Heart right ventricle (tissue), 16 donors: ENCODE data around the gene MKS1. TPM values are rescaled to one million over a fixed set of nuclear protein-coding genes. Genes with fewer than 3 reads are reported as not detected.

Experiments used
- ATAC-seq, 8 donors: fragments of 200-7000 bp; cut with Tn5 transposase; one replicate each; pipeline ENCODE4 v1.9.1; 2020; ENCODE audit warnings: mild to moderate bottlenecking in 8 of 8, moderate library complexity in 8 of 8, moderate number of reproducible peaks in 1 of 8
- DNase-seq, 2 donors: peaks; one replicate each; pipeline ENCODE4 v3.0.0-alpha.2; 2020
- H3K27ac ChIP-seq, 10 donors: fragments of 200-600 bp; sonication (generic) in 2 of 10; one replicate each; pipeline versions ENCODE4 v1.5.0 to v1.8.0; 2020 to 2022; ENCODE audit warnings: mild to moderate bottlenecking in 3 of 10
- H3K27me3 ChIP-seq, 7 donors: fragments of 200-600 bp; one replicate each; pipeline ENCODE4 v1.8.0; 2021 to 2022; ENCODE audit warnings: mild to moderate bottlenecking in 2 of 7
- H3K36me3 ChIP-seq, 9 donors: fragments of 200-600 bp; sonication (generic) in 1 of 9; one replicate each; pipeline versions ENCODE4 v1.5.0 to v1.8.0; 2020 to 2022; ENCODE audit warnings: mild to moderate bottlenecking in 2 of 9
- H3K4me1 ChIP-seq, 9 donors: fragments of 200-600 bp; sonication (generic) in 1 of 9; one replicate each; pipeline versions ENCODE4 v1.5.0 to v1.8.0; 2020 to 2022; ENCODE audit warnings: mild to moderate bottlenecking in 4 of 9
- H3K4me3 ChIP-seq, 10 donors: fragments of 200-600 bp; sonication (generic) in 2 of 10; one replicate each; pipeline versions ENCODE4 v1.5.0 to v1.8.0; 2020 to 2022; ENCODE audit warnings: mild to moderate bottlenecking in 7 of 10, moderate library complexity in 2 of 10
- H3K9me3 ChIP-seq, 11 donors: fragments of 200-600 bp in 10 of 11; sonication (generic) in 2 of 11; one replicate each; pipeline versions ENCODE4 v1.5.0 to v1.8.0; 2013 to 2022; ENCODE audit warnings: mild to moderate bottlenecking in 2 of 11, control low read depth in 1 of 11, moderate library complexity in 1 of 11
- WGBS, 2 donors: extraction: QIAGEN DNeasy Blood & Tissue Kit; methylation state at CpG; one replicate each; pipeline ENCODE4 v1.1.7; 2013; ENCODE audit warnings: inconsistent platforms in 1 of 2; 5-methylcytosine and 5-hydroxymethylcytosine counted together
- intact Hi-C, 10 donors: fragments of 100-400 bp; cut with DNase I; formaldehyde crosslinking; loops; one replicate each; pipeline versions ENCODE4 v1.11.1 to v1.14.2; 2022
- polyA plus RNA-seq, 2 donors: library from polyadenylated mRNA; stranded (reverse); fragments of 200-250 nt; gene quantifications; one replicate each; pipeline ENCODE4 v1.2.3, GENCODE V29; 2013
- total RNA-seq, 10 donors: library from RNA; stranded (reverse); fragmentation: NEBNext Ultra II Directional in 3 of 10; extraction: Animal tissue kit (Norgen Biotek cat#: 25700) in 3 of 10; gene quantifications; one replicate each; pipeline versions ENCODE4 v1.2.1 to v1.2.4, GENCODE V29; 2021 to 2023
- TF ChIP-seq, protein P1 (sequence below), 9 donors: fragments of 200-600 bp; sonication (generic) in 2 of 9; IDR thresholded peaks; one replicate each; pipeline versions ENCODE4 v1.5.0 to v1.8.0; 2021 to 2022; ENCODE audit warnings: antibody characterized with exemption in 9 of 9, mild to moderate bottlenecking in 5 of 9, moderate library complexity in 1 of 9
- donor health status: Arrhythmogenic right ventricular cardiomyopathy.
- donor health status: ischemic (EF 13 %, LVEDD 7.1; RV severe dilation, severe dysfunction).
- donor health status: healthy with polysubstance abuse.
- donor health status: DM: no; HTN: yes; CAD: no.
- donor health status: DM: no; HTN: no; CAD: no.
- donor health status: ischemic (EF 25% LVEDD 6.9; RV normal size, moderate dysfunction).
- donor health status: ischemic (EF 25% LVEDD 5.7; RV mildly dilated, moderate dysfunction).
- donor health status: healthy.
- donor health status: DM: yes; HTN: yes; CAD: no.
- donor health status: Ischemic cardiomyopathy.
- donor health status: ischemic (EF 35%, LVEDD 5.7; RV mildly dilated, moderate dysfunction).
- donor health status: nonischemic (EF 11% LVEDD 7.7; RV severe dilation, severe dysfunction).
- donor health status: DM: yes; HTN: yes; CAD: no.
- donor health status: PGD.
- donor health status: ischemic (EF 29% LVEDD 5.4; RV normal size, mild dysfunction).
- donor health status: nonischemic (EF 23%, LVEDD 6.1; RV moderate dilation, normal function).

The MKS1 gene
- total and polyA plus RNA-seq, 12 donors, result 5.3 to 12.9 (median 9.2) TPM

DNA sequence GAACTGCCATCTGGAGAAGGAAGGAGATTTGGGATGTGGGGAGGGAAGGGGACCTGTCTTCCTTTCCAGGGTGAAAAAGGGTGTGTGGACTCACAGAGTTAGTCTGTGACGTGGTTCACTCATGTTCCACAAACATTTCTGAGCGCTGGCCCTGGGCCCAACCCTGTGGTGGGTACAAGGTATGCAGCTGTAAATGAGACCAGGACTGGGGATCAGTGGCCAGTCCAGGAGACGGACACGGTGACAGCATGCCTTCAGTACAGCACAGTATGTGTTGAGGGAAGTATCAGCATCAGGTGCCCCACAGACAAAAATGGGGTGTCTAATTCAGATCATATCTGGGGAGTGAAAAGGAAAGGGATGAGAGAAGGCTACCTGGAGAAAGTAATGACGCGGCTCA, 32.0 kb downstream of the MKS1 start:
- no peaks in the 10 kb centered on the region for H3K36me3 ChIP-seq
- DNase-seq (no peak), ATAC-seq (no peak)
- WGBS, 2 donors, result 91 to 92% methylated on average over 6 of the region's 6 CpGs
- intact Hi-C loops, result no loop called here
- H3K4me1 ChIP-seq, result peaks cover 0 to 12% (median 7%) of the 10 kb centered on the region in 9 donors
- H3K27ac ChIP-seq, result no peak overlapping the region
- H3K4me3 ChIP-seq, result no peak overlapping the region
- TF ChIP-seq, protein P1, sequence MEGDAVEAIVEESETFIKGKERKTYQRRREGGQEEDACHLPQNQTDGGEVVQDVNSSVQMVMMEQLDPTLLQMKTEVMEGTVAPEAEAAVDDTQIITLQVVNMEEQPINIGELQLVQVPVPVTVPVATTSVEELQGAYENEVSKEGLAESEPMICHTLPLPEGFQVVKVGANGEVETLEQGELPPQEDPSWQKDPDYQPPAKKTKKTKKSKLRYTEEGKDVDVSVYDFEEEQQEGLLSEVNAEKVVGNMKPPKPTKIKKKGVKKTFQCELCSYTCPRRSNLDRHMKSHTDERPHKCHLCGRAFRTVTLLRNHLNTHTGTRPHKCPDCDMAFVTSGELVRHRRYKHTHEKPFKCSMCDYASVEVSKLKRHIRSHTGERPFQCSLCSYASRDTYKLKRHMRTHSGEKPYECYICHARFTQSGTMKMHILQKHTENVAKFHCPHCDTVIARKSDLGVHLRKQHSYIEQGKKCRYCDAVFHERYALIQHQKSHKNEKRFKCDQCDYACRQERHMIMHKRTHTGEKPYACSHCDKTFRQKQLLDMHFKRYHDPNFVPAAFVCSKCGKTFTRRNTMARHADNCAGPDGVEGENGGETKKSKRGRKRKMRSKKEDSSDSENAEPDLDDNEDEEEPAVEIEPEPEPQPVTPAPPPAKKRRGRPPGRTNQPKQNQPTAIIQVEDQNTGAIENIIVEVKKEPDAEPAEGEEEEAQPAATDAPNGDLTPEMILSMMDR (IDR thresholded peaks at IDR 0.05), result no peak
- peaks cover 0 to 44% (median 28%) of the 10 kb centered on the region in 7 donors for H3K27me3 ChIP-seq
- no peaks in the 10 kb centered on the region for H3K9me3 ChIP-seq

DNA sequence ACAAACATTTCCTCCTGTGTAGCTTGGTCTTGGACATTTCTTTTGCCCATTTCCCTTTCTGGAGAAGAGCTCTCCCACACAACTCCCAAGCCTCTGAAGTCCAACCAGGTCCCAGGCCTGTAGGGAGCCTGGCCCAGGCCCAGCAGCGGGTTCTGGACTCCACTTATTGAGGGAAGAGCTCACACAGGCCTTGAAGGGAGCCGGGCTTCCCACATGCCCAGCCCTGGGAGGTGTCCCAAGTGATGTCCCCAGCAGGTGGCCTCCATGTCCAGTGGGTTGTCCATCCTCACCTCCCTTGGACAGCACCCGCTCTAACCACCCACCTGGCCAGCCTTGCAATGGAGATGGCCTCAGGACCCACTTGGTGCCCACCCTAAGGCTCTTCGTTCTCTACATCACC, 32.5 kb downstream of the MKS1 start:
- H3K27ac ChIP-seq, result no peak overlapping the region
- H3K27me3 ChIP-seq, result peaks cover 0 to 39% (median 27%) of the 10 kb centered on the region in 7 donors
- peaks cover 0 to 12% (median 7%) of the 10 kb centered on the region in 9 donors for H3K4me1 ChIP-seq
- DNase-seq (no peak), ATAC-seq (no peak)
- H3K36me3 ChIP-seq, result no peaks in the 10 kb centered on the region
- H3K4me3 ChIP-seq, result no peak overlapping the region
- 83 to 90% methylated on average over 4 of the region's 4 CpGs for WGBS, 2 donors
- intact Hi-C loops, result no loop called here
- H3K9me3 ChIP-seq, result no peaks in the 10 kb centered on the region
- TF ChIP-seq, protein P1 (IDR thresholded peaks at IDR 0.05), result no peak

DNA sequence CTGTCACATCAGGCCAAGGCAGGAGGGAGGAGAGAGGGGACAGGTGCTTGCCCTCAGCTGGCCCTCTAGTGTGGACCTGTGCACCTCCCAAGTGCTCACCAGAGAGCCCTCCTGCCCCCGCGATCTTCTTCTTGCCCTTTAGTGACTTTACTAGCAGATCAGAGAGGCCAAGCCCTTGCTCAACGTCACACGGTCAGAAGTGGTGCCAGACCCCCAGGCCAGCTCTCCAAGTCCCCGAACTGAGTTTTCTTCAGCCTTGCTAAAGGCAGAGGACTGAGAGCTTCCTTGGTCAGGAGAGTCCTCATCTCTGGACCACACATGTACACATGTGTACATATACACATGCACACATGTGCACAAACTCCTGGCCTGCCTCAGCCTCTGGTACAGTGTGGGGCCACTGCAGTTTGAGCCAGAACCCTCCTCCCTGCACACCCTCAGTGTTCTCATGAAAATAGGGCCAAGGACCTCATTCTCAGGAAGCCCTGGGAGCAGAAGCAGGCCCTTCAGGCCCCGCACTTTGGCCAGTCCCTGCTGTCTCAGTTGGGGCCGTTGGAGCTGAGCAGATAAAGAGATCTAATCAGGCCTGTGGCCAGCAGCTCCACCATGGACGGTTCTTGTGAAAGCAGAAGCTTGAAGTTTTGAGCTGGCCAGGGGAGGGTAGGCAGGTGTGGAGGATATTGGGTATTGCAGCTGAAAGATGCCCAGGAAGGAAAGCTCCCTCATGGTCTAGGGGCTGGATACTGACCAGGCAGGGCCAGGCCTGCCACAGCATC, 33.9 kb downstream of the MKS1 start:
- 69 to 74% methylated on average over 8 of the region's 8 CpGs for WGBS, 2 donors
- intact Hi-C loops, result no loop called here

DNA sequence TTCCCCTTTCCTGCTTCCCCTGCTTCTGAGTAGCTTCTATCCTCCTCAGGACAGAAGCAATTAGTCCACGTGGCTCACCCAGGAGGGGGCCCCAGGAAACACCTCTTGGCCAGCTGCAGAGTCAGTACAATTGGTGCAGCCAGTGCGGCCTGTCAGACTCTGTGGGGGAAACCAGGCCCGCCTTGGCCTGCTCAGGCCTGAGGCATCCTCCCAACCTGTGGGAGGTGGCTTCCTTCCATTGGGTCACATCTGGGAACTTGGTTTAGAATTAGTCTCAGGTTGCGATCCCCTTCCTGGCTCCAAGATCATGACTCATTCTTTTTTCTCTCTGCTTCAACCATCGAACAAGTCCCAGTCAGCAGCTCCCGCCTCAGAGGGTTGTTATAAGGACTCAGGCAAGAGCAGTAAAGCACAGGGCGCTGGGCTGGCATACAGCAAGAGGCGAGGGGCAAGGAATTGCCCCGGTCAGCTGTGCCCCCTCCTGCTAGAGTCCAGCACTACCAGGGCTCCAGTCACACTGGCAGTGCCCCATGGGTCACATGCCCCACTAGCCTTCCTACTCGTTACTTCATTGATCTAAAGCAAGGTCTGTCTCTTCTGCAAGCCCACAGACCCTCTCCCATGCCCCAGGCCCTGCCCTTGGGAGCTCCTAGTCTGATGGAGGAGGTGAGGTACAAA, 34.6 kb downstream of the MKS1 start:
- TF ChIP-seq, protein P1 (IDR thresholded peaks at IDR 0.05), result no peak
- intact Hi-C loops, result no loop called here
- H3K36me3 ChIP-seq, result no peaks in the 10 kb centered on the region
- H3K27ac ChIP-seq, result no peak overlapping the region
- no peak overlapping the region for H3K4me3 ChIP-seq
- 57 to 66% methylated on average over 10 of the region's 10 CpGs for WGBS, 2 donors
- no peaks in the 10 kb centered on the region for H3K9me3 ChIP-seq
- no peak for DNase-seq
- peaks cover 0 to 22% (median 13%) of the 10 kb centered on the region in 7 donors for H3K27me3 ChIP-seq
- ATAC-seq, result peak in 3 of 8 donors; percentile 28 to 55 (median 28)
- peaks cover 0 to 3% (median 0%) of the 10 kb centered on the region in 9 donors for H3K4me1 ChIP-seq

More for the DNA sequence above, 33.9 kb downstream of the MKS1 start:
- ATAC-seq, result no peak
- H3K27me3 ChIP-seq, result peaks cover 0 to 27% (median 14%) of the 10 kb centered on the region in 7 donors
- H3K4me1 ChIP-seq, result peaks cover 0 to 10% (median 7%) of the 10 kb centered on the region in 9 donors
- H3K27ac ChIP-seq, result no peak overlapping the region
- no peak for DNase-seq
- H3K9me3 ChIP-seq, result no peaks in the 10 kb centered on the region
- no peaks in the 10 kb centered on the region for H3K36me3 ChIP-seq
- H3K4me3 ChIP-seq, result no peak overlapping the region
- TF ChIP-seq, protein P1 (IDR thresholded peaks at IDR 0.05), result no peak
